SK-N-SH (cell line): ENCODE data around the gene EGF. TPM values are rescaled to one million over a fixed set of nuclear protein-coding genes. Genes with fewer than 3 reads are reported as not detected.

Experiments
- CTCF ChIA-PET: fragments of 300-600, 350-600 bp; formaldehyde crosslinking; extraction: SDS; loops from one replicate; lab custom pipeline; 2021; lab: Yijun Ruan, JAX
- POLR2A ChIA-PET: fragments of 350-600 bp; sonication (Branson Sonifier 250); formaldehyde crosslinking; extraction: SDS; loops from one replicate; lab custom pipeline; 2020; ENCODE audit warnings: antibody characterized with exemption, inconsistent platforms; lab: Yijun Ruan, JAX
- DNase-seq: peaks from one replicate; pipeline ENCODE4 v3.0.0; 2012
- H2AFZ ChIP-seq: fragments of 200-600 bp; sonication (generic); 2 replicates; pipeline ENCODE4 v1.8.1; 2016; ENCODE audit warnings: antibody characterized with exemption, mild to moderate bottlenecking, low read depth
- H3F3A ChIP-seq: fragments of 200-600 bp; sonication (generic); replicated peaks from 2 replicates; pipeline ENCODE3; 2016; ENCODE audit warnings: antibody characterized with exemption, mild to moderate bottlenecking; ENCODE audit not compliant: insufficient read depth
- H3K27ac ChIP-seq, 2 experiments: fragments of 200-500 bp in 1 of 2; fragments of 200-600 bp in 1 of 2; sonication (Bioruptor generic) in 1 of 2; sonication (generic), shearing (Covaris generic) in 1 of 2; 2 replicates each; pipeline versions ENCODE4 v1.5.1 to v1.6.1; 2014 to 2016; ENCODE audit warnings: low read depth in 2 of 2, inconsistent platforms in 1 of 2, low read length in 1 of 2, mild to moderate bottlenecking in 1 of 2, mixed read lengths in 1 of 2
- H3K27me3 ChIP-seq: fragments of 200-600 bp; sonication (generic), shearing (Covaris generic); 2 replicates; pipeline ENCODE4 v1.6.1; 2016; ENCODE audit warnings: mixed run types; ENCODE audit not compliant: insufficient read depth
- H3K36me3 ChIP-seq, 2 experiments: fragments of 200-500 bp in 1 of 2; fragments of 200-600 bp in 1 of 2; sonication (Bioruptor generic) in 1 of 2; sonication (generic) in 1 of 2; replicated peaks in 1 of 2; 2 replicates each; pipeline versions ENCODE3 to v1.5.1; 2014 to 2016; ENCODE audit warnings: low read length in 1 of 2, mild to moderate bottlenecking in 1 of 2; ENCODE audit not compliant: insufficient read depth in 2 of 2, control insufficient read depth in 1 of 2
- H3K4me1 ChIP-seq, 2 experiments: fragments of 200-500 bp in 1 of 2; fragments of 200-600 bp in 1 of 2; sonication (Bioruptor generic) in 1 of 2; sonication (generic), shearing (Covaris generic) in 1 of 2; 2 replicates each; pipeline versions ENCODE4 v1.5.1 to v1.6.1; 2014 to 2016; ENCODE audit warnings: low read depth in 1 of 2, low read length in 1 of 2, mixed run types in 1 of 2; ENCODE audit not compliant: insufficient read depth in 2 of 2, control insufficient read depth in 1 of 2
- H3K4me2 ChIP-seq: fragments of 200-600 bp; sonication (generic), shearing (Covaris generic); 2 replicates; pipeline ENCODE4 v1.6.1; 2017; ENCODE audit warnings: mixed run types
- H3K4me3 ChIP-seq, 2 experiments: fragments of 200-500 bp in 1 of 2; fragments of 200-600 bp in 1 of 2; sonication (Bioruptor generic) in 1 of 2; sonication (generic), shearing (Covaris generic) in 1 of 2; 2 replicates each; pipeline versions ENCODE4 v1.5.1 to v1.8.1; 2014 to 2016; ENCODE audit warnings: low read depth in 2 of 2, inconsistent platforms in 1 of 2, low read length in 1 of 2, mild to moderate bottlenecking in 1 of 2, mixed read lengths in 1 of 2, moderate library complexity in 1 of 2
- H3K79me2 ChIP-seq: fragments of 200-600 bp; sonication (generic); 2 replicates; pipeline ENCODE4 v1.8.1; 2017; ENCODE audit warnings: mild to moderate bottlenecking; ENCODE audit not compliant: insufficient read depth
- H3K9ac ChIP-seq: fragments of 200-600 bp; sonication (generic); 2 replicates; pipeline ENCODE4 v1.6.1; 2017; ENCODE audit warnings: mixed run types
- H3K9me2 ChIP-seq: fragments of 200-600 bp; sonication (generic); 2 replicates; pipeline ENCODE4 v1.6.1; 2017; ENCODE audit warnings: mixed run types
- H3K9me3 ChIP-seq: fragments of 200-600 bp; sonication (generic); 2 replicates; pipeline ENCODE4 v1.6.1; 2017; ENCODE audit warnings: mixed run types, mild to moderate bottlenecking, moderate library complexity
- H4K20me1 ChIP-seq: fragments of 200-600 bp; sonication (generic); 2 replicates; pipeline ENCODE4 v1.6.1; 2017; ENCODE audit warnings: mild to moderate bottlenecking, mixed run types; ENCODE audit not compliant: insufficient read depth
- CHD2 ChIP-seq: fragments of 150-350 bp; IDR thresholded peaks from 2 replicates; pipeline ENCODE4 v1.6.1; 2018; ENCODE audit warnings: low read length; ENCODE audit not compliant: partially characterized antibody
- ELF1 ChIP-seq: IDR thresholded peaks from 2 replicates; pipeline ENCODE4 v1.4.0; 2012
- EZH2phosphoT487 ChIP-seq: fragments of 200-600 bp; sonication (generic); IDR thresholded peaks from 2 replicates; pipeline ENCODE4 v1.6.1; 2017; ENCODE audit warnings: low read depth, mixed run types, mild to moderate bottlenecking, antibody characterized with exemption, moderate library complexity, borderline replicate concordance
- FOSL2 ChIP-seq: IDR thresholded peaks from 2 replicates; pipeline ENCODE4 v1.4.0; 2012; ENCODE audit warnings: low read depth, mild to moderate bottlenecking, moderate library complexity, borderline replicate concordance
- FOXM1 ChIP-seq: IDR thresholded peaks from 2 replicates; pipeline ENCODE4 v1.4.0; 2012; ENCODE audit warnings: low read depth, mild to moderate bottlenecking
- GABPA ChIP-seq: IDR thresholded peaks from 2 replicates; pipeline ENCODE4 v1.4.0; 2012; ENCODE audit warnings: low read depth, mild to moderate bottlenecking
- GATA2 ChIP-seq: sonication (generic); formaldehyde crosslinking; IDR thresholded peaks from 2 replicates; pipeline ENCODE4 v1.5.0; 2020; ENCODE audit warnings: mild to moderate bottlenecking, missing genetic modification reagents
- MXI1 ChIP-seq: IDR thresholded peaks from 2 replicates; pipeline ENCODE4 v1.6.1; 2012; ENCODE audit warnings: mild to moderate bottlenecking, low read depth, low read length, improper control_type of control experiment
- NFIC ChIP-seq: IDR thresholded peaks from 2 replicates; pipeline ENCODE4 v1.4.0; 2012; ENCODE audit warnings: borderline replicate concordance
- NRF1 ChIP-seq: IDR thresholded peaks from 2 replicates; pipeline ENCODE4 v1.6.1; 2012; ENCODE audit warnings: low read depth, mild to moderate bottlenecking, low read length
- RAD21 ChIP-seq: IDR thresholded peaks from 2 replicates; pipeline ENCODE4 v1.6.1; 2012; ENCODE audit warnings: mild to moderate bottlenecking, low read length
- SIN3A ChIP-seq: IDR thresholded peaks from 2 replicates; pipeline ENCODE4 v1.6.1; 2012; ENCODE audit warnings: low read depth, mild to moderate bottlenecking, low read length, moderate library complexity, borderline replicate concordance
- TAF1 ChIP-seq: IDR thresholded peaks from 2 replicates; pipeline ENCODE4 v1.6.1; 2012; ENCODE audit warnings: low read depth, mild to moderate bottlenecking, low read length, moderate library complexity, borderline replicate concordance
- TEAD4 ChIP-seq: IDR thresholded peaks from 2 replicates; pipeline ENCODE4 v1.4.0; 2012; ENCODE audit warnings: mild to moderate bottlenecking, borderline replicate concordance; ENCODE audit not compliant: insufficient read depth
- USF1 ChIP-seq: IDR thresholded peaks from 2 replicates; pipeline ENCODE4 v1.4.0; 2012; ENCODE audit warnings: low read depth, borderline replicate concordance
- USF2 ChIP-seq: fragments of 150-350 bp; IDR thresholded peaks from 2 replicates; pipeline ENCODE4 v1.6.1; 2017; ENCODE audit warnings: antibody characterized with exemption, low read length, low read depth, borderline replicate concordance
- YY1 ChIP-seq: IDR thresholded peaks from 2 replicates; pipeline ENCODE4 v1.4.0; 2012; ENCODE audit warnings: low read depth, mild to moderate bottlenecking
- ZBTB33 ChIP-seq: IDR thresholded peaks from 2 replicates; pipeline ENCODE4 v1.4.0; 2012; ENCODE audit warnings: low read depth, borderline replicate concordance
- WGBS: methylation state at CpG from one replicate; pipeline ENCODE4 v1.1.6; 2017; ENCODE audit warnings: low lambda C conversion rate; 5-methylcytosine and 5-hydroxymethylcytosine counted together
- polyA plus RNA-seq, 3 experiments: library from polyadenylated mRNA; depleted of rRNA; stranded (reverse); fragments of >200 nt; gene quantifications; 2 replicates each; pipeline ENCODE4 v1.2.3, GENCODE V29; 2012
- TF ChIP-seq, protein P1 (sequence below): IDR thresholded peaks from 2 replicates; pipeline ENCODE4 v1.4.0; 2012; ENCODE audit warnings: low read depth
- TF ChIP-seq, protein P2 (sequence below): IDR thresholded peaks from 2 replicates; pipeline ENCODE4; 2012

The EGF gene
- polyA plus RNA-seq, 1 of the 3 experiments (the other 2 are of a cell fraction): 0.89 TPM

- H3K9me2 ChIP-seq: no peaks in the 10 kb centered on the region
- ChIA-PET CTCF (interaction anchor here (1.7 kb wide), 1 partner anchor 15 kb away, joined by 4 read pairs; no protein-coding TSS in a partner anchor), POLR2A (no interaction called here)
- H3F3A ChIP-seq: no peaks in the 10 kb centered on the region
- H3K4me2 ChIP-seq: no peak overlapping the region
- H3K79me2 ChIP-seq: no peaks in the 10 kb centered on the region
- no peak for DNase-seq
- H3K27ac ChIP-seq: no peak overlapping the region
- no peak overlapping the region for H3K9ac ChIP-seq
- no peak overlapping the region for H2AFZ ChIP-seq
- H3K27me3 ChIP-seq: peaks cover 11% of the 10 kb centered on the region; the same call in 1 of the 2 replicates
- no peaks in the 10 kb centered on the region for H3K36me3 ChIP-seq
- H4K20me1 ChIP-seq: no peaks in the 10 kb centered on the region
- H3K4me1 ChIP-seq: no peaks in the 10 kb centered on the region
- H3K9me3 ChIP-seq: no peaks in the 10 kb centered on the region
- H3K4me3 ChIP-seq: no peak overlapping the region
- TF ChIP-seq MXI1 (no peak), EZH2phosphoT487 (no peak), YY1 (no peak), RAD21 (no peak), SIN3A (no peak), USF2 (no peak), NFIC (no peak), NRF1 (no peak), CHD2 (no peak), GABPA (no peak), FOXM1 (no peak), ZBTB33 (no peak), GATA2 (no peak), FOSL2 (no peak)
- TF ChIP-seq, protein P1, sequence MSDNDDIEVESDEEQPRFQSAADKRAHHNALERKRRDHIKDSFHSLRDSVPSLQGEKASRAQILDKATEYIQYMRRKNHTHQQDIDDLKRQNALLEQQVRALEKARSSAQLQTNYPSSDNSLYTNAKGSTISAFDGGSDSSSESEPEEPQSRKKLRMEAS: no peak
- 3% methylated on average over 2 of the region's 2 CpGs for WGBS
Measured at GRCh38 chr4:109878355-109878754, 34.3 kb upstream of the EGF start.

DNA sequence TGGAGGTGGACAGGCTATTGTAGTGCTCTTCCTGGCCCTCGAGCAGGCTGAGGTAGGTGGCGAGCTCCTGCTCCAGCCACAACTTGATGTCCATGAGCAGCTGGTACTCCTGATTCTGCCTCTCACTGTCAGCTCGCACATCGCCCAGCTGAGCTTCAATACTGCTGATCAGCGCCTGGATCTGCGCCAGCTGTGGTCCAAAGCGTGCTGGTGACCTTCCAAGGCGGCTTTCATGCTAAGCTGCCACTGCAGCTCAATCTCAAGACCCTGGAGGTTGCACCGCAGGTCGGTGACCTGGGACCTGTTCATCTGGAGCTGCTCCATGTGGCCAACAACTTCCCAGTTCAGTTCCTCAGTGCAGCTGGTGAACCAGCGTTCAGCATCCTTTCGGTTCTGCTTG is 33.6 kb upstream of the EGF start:
- Histone ChIP-seq H3K27me3 (peaks cover 11% of the 10 kb centered on the region; the same call in 1 of the 2 replicates), H2AFZ (no peak overlapping the region), H3K4me2 (no peak overlapping the region)
- no peak for TF ChIP-seq USF1
- TF ChIP-seq MXI1: no peak
- TF ChIP-seq, protein P2, sequence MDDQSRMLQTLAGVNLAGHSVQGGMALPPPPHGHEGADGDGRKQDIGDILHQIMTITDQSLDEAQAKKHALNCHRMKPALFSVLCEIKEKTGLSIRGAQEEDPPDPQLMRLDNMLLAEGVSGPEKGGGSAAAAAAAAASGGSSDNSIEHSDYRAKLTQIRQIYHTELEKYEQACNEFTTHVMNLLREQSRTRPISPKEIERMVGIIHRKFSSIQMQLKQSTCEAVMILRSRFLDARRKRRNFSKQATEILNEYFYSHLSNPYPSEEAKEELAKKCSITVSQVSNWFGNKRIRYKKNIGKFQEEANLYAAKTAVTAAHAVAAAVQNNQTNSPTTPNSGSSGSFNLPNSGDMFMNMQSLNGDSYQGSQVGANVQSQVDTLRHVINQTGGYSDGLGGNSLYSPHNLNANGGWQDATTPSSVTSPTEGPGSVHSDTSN: no peak
- TF ChIP-seq ELF1: no peak
- TF ChIP-seq, protein P1: no peak
- TF ChIP-seq NRF1: no peak
- no peak for TF ChIP-seq RAD21
- TF ChIP-seq SIN3A: no peak
- no peak for TF ChIP-seq TAF1
- no peak for TF ChIP-seq ZBTB33
- TF ChIP-seq FOXM1: no peak
- no peak for TF ChIP-seq NFIC
- TF ChIP-seq TEAD4: no peak
- no peak for TF ChIP-seq YY1

More for the DNA sequence above, 33.6 kb upstream of the EGF start:
- WGBS: 12% methylated on average over 11 of the region's 12 CpGs
- ChIA-PET CTCF (interaction anchor here (0.8 kb wide), 1 partner anchor 22 kb away, joined by 3 read pairs; no protein-coding TSS in a partner anchor), POLR2A (no interaction called here)
- Histone ChIP-seq H3F3A (no peaks in the 10 kb centered on the region), H3K9me3 (no peaks in the 10 kb centered on the region), H3K36me3 (no peaks in the 10 kb centered on the region), H4K20me1 (no peaks in the 10 kb centered on the region), H3K4me1 (no peaks in the 10 kb centered on the region), H3K4me3 (no peak overlapping the region), H3K79me2 (no peaks in the 10 kb centered on the region), H3K9ac (no peak overlapping the region), H3K27ac (no peak overlapping the region), H3K9me2 (no peaks in the 10 kb centered on the region)
- DNase-seq: no peak
